ENCODE measurements around the gene HPCAL1. TPM values are rescaled to one million over a fixed set of nuclear protein-coding genes. Genes with fewer than 3 reads are reported as not detected.

The HPCAL1 gene
- total RNA-seq, 2 donors from 2014 or later, result 41.0 to 66.3 TPM

- DNase-seq (no peak), ATAC-seq (no peak)
- Histone ChIP-seq H3K36me3 (replicated peaks in 1 of 2; ENCODE audit: insufficient read depth in 1 of 2, low read depth in 2 of 2) (no peaks in the 10 kb centered on the region), H3K4me3 (no peak overlapping the region), H3K27ac (no peak overlapping the region), H3K9me3 (no peaks in the 10 kb centered on the region), H3K27me3 (no peaks in the 10 kb centered on the region), H3K4me1 (peaks cover 34% of the 10 kb centered on the region)
- intact Hi-C loops (cut with DNase I), result no loop called here
- TF ChIP-seq, protein P1, sequence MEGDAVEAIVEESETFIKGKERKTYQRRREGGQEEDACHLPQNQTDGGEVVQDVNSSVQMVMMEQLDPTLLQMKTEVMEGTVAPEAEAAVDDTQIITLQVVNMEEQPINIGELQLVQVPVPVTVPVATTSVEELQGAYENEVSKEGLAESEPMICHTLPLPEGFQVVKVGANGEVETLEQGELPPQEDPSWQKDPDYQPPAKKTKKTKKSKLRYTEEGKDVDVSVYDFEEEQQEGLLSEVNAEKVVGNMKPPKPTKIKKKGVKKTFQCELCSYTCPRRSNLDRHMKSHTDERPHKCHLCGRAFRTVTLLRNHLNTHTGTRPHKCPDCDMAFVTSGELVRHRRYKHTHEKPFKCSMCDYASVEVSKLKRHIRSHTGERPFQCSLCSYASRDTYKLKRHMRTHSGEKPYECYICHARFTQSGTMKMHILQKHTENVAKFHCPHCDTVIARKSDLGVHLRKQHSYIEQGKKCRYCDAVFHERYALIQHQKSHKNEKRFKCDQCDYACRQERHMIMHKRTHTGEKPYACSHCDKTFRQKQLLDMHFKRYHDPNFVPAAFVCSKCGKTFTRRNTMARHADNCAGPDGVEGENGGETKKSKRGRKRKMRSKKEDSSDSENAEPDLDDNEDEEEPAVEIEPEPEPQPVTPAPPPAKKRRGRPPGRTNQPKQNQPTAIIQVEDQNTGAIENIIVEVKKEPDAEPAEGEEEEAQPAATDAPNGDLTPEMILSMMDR (IDR thresholded peaks at IDR 0.05), result no peak
- peak in 1 of 3 donors; percentile 5 for TF ChIP-seq POLR2A (IDR thresholded peaks at IDR 0.05)
- 52 to 76% methylated on average over 15 to 18 of the region's 18 CpGs for WGBS, 2 donors
Measured at GRCh38 chr2:10382354-10383061, 79.8 kb downstream of the HPCAL1 start.

GRCh38 chr2:10383960-10384734, 81.4 kb downstream of the HPCAL1 start:
- Histone ChIP-seq H3K4me3 (no peak overlapping the region), H3K9me3 (no peaks in the 10 kb centered on the region), H3K27ac (no peak overlapping the region), H3K4me1 (peaks cover 24% of the 10 kb centered on the region), H3K36me3 (replicated peaks in 1 of 2; ENCODE audit: insufficient read depth in 1 of 2, low read depth in 2 of 2) (no peaks in the 10 kb centered on the region), H3K27me3 (no peaks in the 10 kb centered on the region)
- TF ChIP-seq, protein P1 (IDR thresholded peaks at IDR 0.05), result no peak
- no peak for TF ChIP-seq POLR2A (IDR thresholded peaks at IDR 0.05)
- 76 to 86% methylated on average over 8 of the region's 8 CpGs for WGBS, 2 donors
- DNase-seq (no peak), ATAC-seq (no peak)
- intact Hi-C loops (cut with DNase I), result no loop called here

GRCh38 chr2:10385501-10385900, 82.8 kb downstream of the HPCAL1 start:
- intact Hi-C loops (cut with DNase I), result no loop called here
- Histone ChIP-seq H3K27ac (no peak overlapping the region), H3K4me3 (no peak overlapping the region), H3K4me1 (peaks cover 21% of the 10 kb centered on the region), H3K27me3 (no peaks in the 10 kb centered on the region), H3K9me3 (no peaks in the 10 kb centered on the region), H3K36me3 (replicated peaks in 1 of 2; ENCODE audit: insufficient read depth in 1 of 2, low read depth in 2 of 2) (no peaks in the 10 kb centered on the region)
- DNase-seq, result no peak
- no peak for TF ChIP-seq POLR2A (IDR thresholded peaks at IDR 0.05)
- TF ChIP-seq, protein P1 (IDR thresholded peaks at IDR 0.05), result no peak
- no peak for ATAC-seq
- WGBS, 2 donors, result 89% methylated on average over 13 to 17 of the region's 17 CpGs

GRCh38 chr2:10385933-10386773, 83.4 kb downstream of the HPCAL1 start:
- TF ChIP-seq POLR2A (IDR thresholded peaks at IDR 0.05), result no peak
- TF ChIP-seq, protein P1 (IDR thresholded peaks at IDR 0.05), result no peak
- Histone ChIP-seq H3K4me3 (no peak overlapping the region), H3K36me3 (replicated peaks in 1 of 2; ENCODE audit: insufficient read depth in 1 of 2, low read depth in 2 of 2) (no peaks in the 10 kb centered on the region), H3K9me3 (no peaks in the 10 kb centered on the region), H3K4me1 (peaks cover 14% of the 10 kb centered on the region), H3K27ac (no peak overlapping the region), H3K27me3 (no peaks in the 10 kb centered on the region)
- DNase-seq, result no peak
- intact Hi-C loops (cut with DNase I), result no loop called here
- ATAC-seq, result no peak
- 68 to 77% methylated on average over 11 of the region's 11 CpGs for WGBS, 2 donors

Data from body of pancreas (tissue), 4 donors.